ENCODE data around the gene XBP1. TPM values are rescaled to one million over a fixed set of nuclear protein-coding genes. Genes with fewer than 3 reads are reported as not detected.

The XBP1 gene
- total and polyA plus RNA-seq, 2 of the 8 experiments (the other 6 are each of a cell fraction or from before 2014, with no cell fraction given) = 99.8 to 131 TPM

GRCh38 chr22:28773461-28773867, 26.9 kb downstream of the XBP1 start (continued):
- TF ChIP-seq USF2 (IDR thresholded peaks at IDR 0.05; ENCODE audit: low read length) (no peak), SRF (IDR thresholded peaks at IDR 0.05; ENCODE audit: low read depth, low read length) (no peak), NRF1 (IDR thresholded peaks at IDR 0.05; ENCODE audit: low read depth, low read length) (no peak), SP4 (IDR thresholded peaks at IDR 0.05; ENCODE audit: low read length) (no peak), CHD1 (IDR thresholded peaks at IDR 0.05; ENCODE audit: low read depth, low read length) (no peak), POLR2AphosphoS5 (IDR thresholded peaks at IDR 0.05; ENCODE audit: low read depth, low read length) (no peak)

All from H1 (cell line).